ENCODE measurements around the gene BTNL9. TPM values are rescaled to one million over a fixed set of nuclear protein-coding genes. Genes with fewer than 3 reads are reported as not detected.

The BTNL9 gene
- total RNA-seq, 4 donors from 2014 or later, result 24.9 to 54.9 (median 47.5) TPM

- no peaks in the 10 kb centered on the region for H3K9me3 ChIP-seq
- 78 to 89% methylated on average over 8 of the region's 8 CpGs for WGBS, 2 donors
- DNase-seq (ENCODE audit: low spot score in 2 of 2), result no peak
- H3K36me3 ChIP-seq, result no peaks in the 10 kb centered on the region
- H3K27me3 ChIP-seq, result peaks cover 0 to 17% of the 10 kb centered on the region in 2 donors
- TF ChIP-seq CTCF (IDR thresholded peaks at IDR 0.05) (no peak), POLR2A (IDR thresholded peaks at IDR 0.05) (no peak), EP300 (IDR thresholded peaks at IDR 0.05) (no peak)
- H3K4me1 ChIP-seq, result no peaks in the 10 kb centered on the region
- peak overlapping the region in 1 of 4 donors; percentile 25 for H3K4me3 ChIP-seq
- no peak overlapping the region for H3K27ac ChIP-seq
Measured at GRCh38 chr5:181040631-181040945, 522 bp downstream of the BTNL9 start.

- H3K4me3 ChIP-seq, result peak overlapping the region in 1 of 4 donors; percentile 25
- no peaks in the 10 kb centered on the region for H3K4me1 ChIP-seq
- WGBS, 2 donors, result 44 to 51% methylated on average over 6 of the region's 6 CpGs
- no peak for DNase-seq (ENCODE audit: low spot score in 2 of 2)
- peaks cover 0 to 3% (median 0%) of the 10 kb centered on the region in 4 donors for H3K9me3 ChIP-seq
- TF ChIP-seq CTCF (IDR thresholded peaks at IDR 0.05), result no peak
- TF ChIP-seq EP300 (IDR thresholded peaks at IDR 0.05), result no peak
- TF ChIP-seq POLR2A (IDR thresholded peaks at IDR 0.05), result no peak
- no peaks in the 10 kb centered on the region for H3K36me3 ChIP-seq
- no peak overlapping the region for H3K27ac ChIP-seq
- peaks cover 0 to 18% of the 10 kb centered on the region in 2 donors for H3K27me3 ChIP-seq
Measured at GRCh38 chr5:181041043-181041442, 977 bp downstream of the BTNL9 start.

- Histone ChIP-seq H3K4me1 (no peaks in the 10 kb centered on the region), H3K36me3 (no peaks in the 10 kb centered on the region), H3K27me3 (peaks cover 0 to 28% of the 10 kb centered on the region in 2 donors), H3K9me3 (peaks cover 0 to 4% (median 0%) of the 10 kb centered on the region in 4 donors), H3K27ac (no peak overlapping the region), H3K4me3 (peak overlapping the region in 1 of 4 donors; percentile 25)
- TF ChIP-seq POLR2A (IDR thresholded peaks at IDR 0.05), result no peak
- no peak for TF ChIP-seq CTCF (IDR thresholded peaks at IDR 0.05)
- TF ChIP-seq EP300 (IDR thresholded peaks at IDR 0.05), result no peak
- 59 to 61% methylated on average over 15 of the region's 15 CpGs for WGBS, 2 donors
- no peak for DNase-seq (ENCODE audit: low spot score in 2 of 2)
Measured at GRCh38 chr5:181042036-181042713, 2.1 kb downstream of the BTNL9 start.

GRCh38 chr5:181042722-181043121, 2.7 kb downstream of the BTNL9 start:
- H3K9me3 ChIP-seq, result peaks cover 0 to 4% (median 0%) of the 10 kb centered on the region in 4 donors
- peak overlapping the region in 1 of 4 donors; percentile 25 for H3K4me3 ChIP-seq
- peaks cover 0 to 28% of the 10 kb centered on the region in 2 donors for H3K27me3 ChIP-seq
- no peaks in the 10 kb centered on the region for H3K36me3 ChIP-seq
- DNase-seq (ENCODE audit: low spot score in 2 of 2), result no peak
- no peak overlapping the region for H3K27ac ChIP-seq
- TF ChIP-seq POLR2A (IDR thresholded peaks at IDR 0.05) (no peak), CTCF (IDR thresholded peaks at IDR 0.05) (no peak), EP300 (IDR thresholded peaks at IDR 0.05) (no peak)
- 70 to 75% methylated on average over 11 of the region's 11 CpGs for WGBS, 2 donors
- H3K4me1 ChIP-seq, result no peaks in the 10 kb centered on the region

- no peak for DNase-seq (ENCODE audit: low spot score in 2 of 2)
- Histone ChIP-seq H3K27ac (no peak overlapping the region), H3K36me3 (no peaks in the 10 kb centered on the region), H3K4me3 (no peak overlapping the region), H3K27me3 (peaks cover 0 to 36% of the 10 kb centered on the region in 2 donors), H3K4me1 (no peaks in the 10 kb centered on the region), H3K9me3 (peaks cover 0 to 4% (median 0%) of the 10 kb centered on the region in 4 donors)
- 71 to 72% methylated on average over 12 of the region's 12 CpGs for WGBS, 2 donors
- TF ChIP-seq POLR2A (IDR thresholded peaks at IDR 0.05) (no peak), CTCF (IDR thresholded peaks at IDR 0.05) (no peak), EP300 (IDR thresholded peaks at IDR 0.05) (no peak)
Measured at GRCh38 chr5:181043285-181044092, 3.4 kb downstream of the BTNL9 start.
